Caco-2 (cell line): ENCODE data around the gene ASTN1. TPM values are rescaled to one million over a fixed set of nuclear protein-coding genes. Genes with fewer than 3 reads are reported as not detected.

ENCODE experiments used
- BruUV-seq: library from RNA; stranded (reverse); fragments of 400-500 nt; replicated peaks from 2 replicates; lab custom pipeline; 2021; lab: Mats Ljungman, UMichigan
- CTCF ChIA-PET: fragments of 300-600 bp; sonication (Branson Sonifier 250); formaldehyde crosslinking; loops from one replicate; lab custom pipeline; 2022; ENCODE audit warnings: antibody characterized with exemption; lab: Charles Lee
- POLR2A ChIA-PET: fragments of 300-600 bp; sonication (Branson Sonifier 250); formaldehyde crosslinking; loops from one replicate; lab custom pipeline; 2022; ENCODE audit warnings: antibody characterized with exemption; lab: Charles Lee
- DNase-seq, 2 experiments: peaks; one replicate each; pipeline versions ENCODE4 v3.0.0 to v3.0.0-alpha.2; 2020 to 2022
- H3K27me3 ChIP-seq: replicated peaks from 2 replicates; pipeline ENCODE4 v1.6.0; 2011; ENCODE audit warnings: low read length; ENCODE audit not compliant: control insufficient read depth, insufficient read depth
- H3K36me3 ChIP-seq: 2 replicates; pipeline ENCODE4 v1.5.1; 2011; ENCODE audit warnings: low read length; ENCODE audit not compliant: control insufficient read depth, insufficient read depth
- H3K4me1 ChIP-seq: fragments of 250-450 bp; sonication (Bioruptor Pico); 2 replicates; pipeline ENCODE4 v1.5.1; 2020; ENCODE audit warnings: mild to moderate bottlenecking
- H3K4me3 ChIP-seq: 2 replicates; pipeline ENCODE4 v1.5.1; 2011; ENCODE audit warnings: low read depth, mild to moderate bottlenecking, control low read depth, low read length
- H3K9me3 ChIP-seq: fragments of 250-450 bp; sonication (Bioruptor Pico); 2 replicates; pipeline ENCODE4 v1.5.1; 2020; ENCODE audit warnings: mild to moderate bottlenecking, moderate library complexity
- H3K27ac Mint-ChIP-seq: one replicate; pipeline ENCODE4 v1.8.0; 2022; ENCODE audit warnings: mixed read lengths; ENCODE audit not compliant: unreplicated experiment
- H3K27me3 Mint-ChIP-seq: one replicate; pipeline ENCODE4 v1.8.0; 2022; ENCODE audit warnings: mixed read lengths; ENCODE audit not compliant: insufficient read depth, unreplicated experiment
- H3K36me3 Mint-ChIP-seq: one replicate; pipeline ENCODE4 v1.8.0; 2022; ENCODE audit warnings: mild to moderate bottlenecking, mixed read lengths; ENCODE audit not compliant: insufficient read depth, unreplicated experiment
- H3K4me1 Mint-ChIP-seq: one replicate; pipeline ENCODE4 v1.8.0; 2022; ENCODE audit warnings: low read depth, mixed read lengths; ENCODE audit not compliant: unreplicated experiment
- H3K4me3 Mint-ChIP-seq: one replicate; pipeline ENCODE4 v1.8.0; 2022; ENCODE audit warnings: mild to moderate bottlenecking, moderate library complexity, mixed read lengths; ENCODE audit not compliant: unreplicated experiment
- H3K9me3 Mint-ChIP-seq: one replicate; pipeline ENCODE4 v1.8.0; 2022; ENCODE audit warnings: mixed read lengths; ENCODE audit not compliant: unreplicated experiment
- intact Hi-C: fragments of 100-400 bp; cut with micrococcal nuclease; formaldehyde crosslinking; loops from one replicate; pipeline ENCODE4 v1.10.0; 2022; ENCODE audit not compliant: unreplicated experiment
- total RNA-seq: library from RNA; stranded (reverse); gene quantifications from 2 replicates; pipeline ENCODE4 v1.2.3, GENCODE V29; 2022
- TF ChIP-seq, protein P1 (sequence below), 2 experiments: fragments of 200-600 bp in 1 of 2; IDR thresholded peaks; 1 replicate in 1 of 2; 2 replicates in 1 of 2; pipeline versions ENCODE4 v1.5.1 to v1.8.0; 2011 to 2022; ENCODE audit warnings: antibody characterized with exemption in 1 of 2, control low read depth in 1 of 2, inconsistent platforms in 1 of 2, low read depth in 1 of 2, low read length in 1 of 2, mild to moderate bottlenecking in 1 of 2, moderate library complexity in 1 of 2; ENCODE audit not compliant: insufficient read depth in 1 of 2, severe bottlenecking in 1 of 2, unreplicated experiment in 1 of 2

Gene ASTN1
- total RNA-seq, 1 experiment from 2014 or later, result not detected

DNA sequence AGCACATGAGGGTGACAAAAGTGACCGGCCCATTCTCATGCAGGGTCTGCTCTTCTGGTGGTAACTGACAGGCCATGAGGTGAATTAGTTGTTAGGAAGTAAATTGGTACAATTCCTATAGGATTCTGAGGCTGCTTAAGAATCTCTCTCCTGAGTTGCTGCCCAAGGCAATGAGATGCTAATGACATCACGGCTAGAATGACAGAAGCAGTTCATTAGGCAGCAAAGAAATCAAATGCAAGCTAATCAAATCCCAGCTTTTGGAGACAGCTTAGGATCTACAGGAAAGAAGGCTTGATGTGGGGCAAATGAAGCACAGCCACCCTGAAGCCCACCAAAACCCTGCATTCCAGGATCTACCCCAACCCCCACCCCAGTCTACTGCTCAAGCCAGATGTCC, 265.2 kb downstream of the ASTN1 start:
- TF ChIP-seq, protein P1, sequence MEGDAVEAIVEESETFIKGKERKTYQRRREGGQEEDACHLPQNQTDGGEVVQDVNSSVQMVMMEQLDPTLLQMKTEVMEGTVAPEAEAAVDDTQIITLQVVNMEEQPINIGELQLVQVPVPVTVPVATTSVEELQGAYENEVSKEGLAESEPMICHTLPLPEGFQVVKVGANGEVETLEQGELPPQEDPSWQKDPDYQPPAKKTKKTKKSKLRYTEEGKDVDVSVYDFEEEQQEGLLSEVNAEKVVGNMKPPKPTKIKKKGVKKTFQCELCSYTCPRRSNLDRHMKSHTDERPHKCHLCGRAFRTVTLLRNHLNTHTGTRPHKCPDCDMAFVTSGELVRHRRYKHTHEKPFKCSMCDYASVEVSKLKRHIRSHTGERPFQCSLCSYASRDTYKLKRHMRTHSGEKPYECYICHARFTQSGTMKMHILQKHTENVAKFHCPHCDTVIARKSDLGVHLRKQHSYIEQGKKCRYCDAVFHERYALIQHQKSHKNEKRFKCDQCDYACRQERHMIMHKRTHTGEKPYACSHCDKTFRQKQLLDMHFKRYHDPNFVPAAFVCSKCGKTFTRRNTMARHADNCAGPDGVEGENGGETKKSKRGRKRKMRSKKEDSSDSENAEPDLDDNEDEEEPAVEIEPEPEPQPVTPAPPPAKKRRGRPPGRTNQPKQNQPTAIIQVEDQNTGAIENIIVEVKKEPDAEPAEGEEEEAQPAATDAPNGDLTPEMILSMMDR (IDR thresholded peaks at IDR 0.05; ENCODE audit: insufficient read depth in 1 of 2, low read depth in 1 of 2, low read length in 1 of 2, severe bottlenecking in 1 of 2, unreplicated experiment in 1 of 2), result no peak
- intact Hi-C loops, result loop anchor here (5.0 to 10.0 kb wide), 2 partner anchors 358 to 1015 kb away; no protein-coding TSS in a partner anchor
- BruUV-seq, result no TSS peak
- H3K27me3 Mint-ChIP-seq, result peaks cover 28% of the 10 kb centered on the region
- Histone ChIP-seq H3K27me3 (no peaks in the 10 kb centered on the region; the same call in none of the 2 replicates), H3K4me1 (no peaks in the 10 kb centered on the region), H3K4me3 (no peak overlapping the region), H3K9me3 (no peaks in the 10 kb centered on the region), H3K36me3 (no peaks in the 10 kb centered on the region)
- DNase-seq, result no peak
- POLR2A ChIA-PET, result no interaction called here
- H3K4me1 Mint-ChIP-seq, result peaks cover 7% of the 10 kb centered on the region
- H3K27ac Mint-ChIP-seq, result no peak overlapping the region
- no peak overlapping the region for H3K4me3 Mint-ChIP-seq
- no peaks in the 10 kb centered on the region for H3K9me3 Mint-ChIP-seq
- CTCF ChIA-PET, result interaction anchor here (1.8 kb wide), 1 partner anchor 283 kb away, joined by 7 read pairs; no protein-coding TSS in a partner anchor
- no peaks in the 10 kb centered on the region for H3K36me3 Mint-ChIP-seq

DNA sequence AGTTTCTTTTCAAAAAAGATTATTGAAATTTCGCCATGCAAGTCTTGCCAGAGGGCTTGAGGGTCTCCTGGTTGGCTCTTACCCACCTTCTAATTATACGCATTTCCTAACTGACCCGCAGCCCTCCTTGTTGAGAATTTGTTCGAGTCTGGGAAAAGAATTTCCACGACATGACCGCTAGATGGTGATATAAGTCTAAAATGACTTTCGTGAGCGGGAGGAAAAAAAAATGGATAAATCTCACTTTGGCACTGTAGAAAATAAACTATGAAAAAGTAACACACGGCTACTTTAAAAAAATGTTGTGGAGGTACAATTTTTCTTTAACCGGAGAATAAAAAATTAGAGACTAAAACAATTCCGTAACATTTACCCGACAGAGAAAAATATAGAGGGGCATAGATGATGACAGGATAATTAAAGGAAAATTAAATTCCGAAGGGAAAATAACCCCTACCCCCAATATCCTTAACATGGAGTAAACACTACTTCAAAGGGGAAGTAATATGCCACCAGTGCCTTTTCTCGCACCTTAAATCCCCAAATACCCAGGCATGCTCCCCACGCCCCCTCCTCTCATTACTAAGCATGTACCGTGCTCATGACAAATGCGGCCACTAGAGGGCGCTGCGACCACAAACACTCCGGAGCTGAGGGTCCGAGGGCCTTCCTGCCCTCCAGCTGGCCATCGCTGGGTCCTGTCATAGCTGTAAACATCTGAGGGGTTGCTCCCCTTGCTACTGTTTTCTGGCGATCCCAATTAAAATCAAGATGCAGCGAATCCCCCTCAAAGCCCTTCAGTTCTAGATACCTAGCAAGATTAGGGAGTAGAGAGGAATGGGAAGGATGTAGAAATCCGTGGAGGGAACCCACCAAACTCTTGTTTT, 266.9 kb downstream of the ASTN1 start:
- no peaks in the 10 kb centered on the region for H3K9me3 Mint-ChIP-seq
- no TSS peak for BruUV-seq
- DNase-seq, result peak; percentile 53 to 59
- peaks cover 17% of the 10 kb centered on the region for H3K27me3 Mint-ChIP-seq
- no peak overlapping the region for H3K4me3 Mint-ChIP-seq
- Histone ChIP-seq H3K4me3 (no peak overlapping the region), H3K4me1 (no peaks in the 10 kb centered on the region), H3K27me3 (no peaks in the 10 kb centered on the region; the same call in none of the 2 replicates), H3K36me3 (no peaks in the 10 kb centered on the region), H3K9me3 (no peaks in the 10 kb centered on the region)
- POLR2A ChIA-PET, result no interaction called here
- peaks cover 7% of the 10 kb centered on the region for H3K4me1 Mint-ChIP-seq
- H3K36me3 Mint-ChIP-seq, result no peaks in the 10 kb centered on the region
- TF ChIP-seq, protein P1 (IDR thresholded peaks at IDR 0.05; ENCODE audit: insufficient read depth in 1 of 2, low read depth in 1 of 2, low read length in 1 of 2, severe bottlenecking in 1 of 2, unreplicated experiment in 1 of 2), result peak; percentile 65 to 70
- intact Hi-C loops, result loop anchor here (1.0 to 10.0 kb wide), 7 partner anchors 52 to 1049 kb away; no protein-coding TSS in a partner anchor
- CTCF ChIA-PET, result interaction anchor here (0.6 to 1.8 kb wide), 4 partner anchors 48 to 284 kb away, joined by 3 to 9 read pairs (median 5); partner anchors contain the start of gene ASTN1
- H3K27ac Mint-ChIP-seq, result no peak overlapping the region

DNA sequence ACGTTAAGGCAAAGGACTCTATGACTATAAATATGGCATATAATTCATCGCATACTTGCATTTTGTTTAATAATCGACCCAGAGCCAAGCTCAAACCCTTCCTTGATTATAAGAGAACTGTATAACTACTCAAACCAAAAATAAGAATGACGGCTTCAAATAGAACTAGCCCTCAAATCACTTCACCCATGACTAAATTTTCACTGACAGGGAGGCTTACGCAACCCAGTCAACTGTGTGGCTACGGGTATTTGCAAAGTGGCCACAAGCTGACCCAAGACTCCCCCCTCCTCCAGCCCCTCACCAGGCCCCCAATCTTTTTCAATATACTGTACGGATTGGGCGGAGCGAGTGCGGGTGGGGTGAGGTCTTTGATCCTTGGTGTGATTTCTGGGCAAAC, 268.3 kb downstream of the ASTN1 start:
- TF ChIP-seq, protein P1 (IDR thresholded peaks at IDR 0.05; ENCODE audit: insufficient read depth in 1 of 2, low read depth in 1 of 2, low read length in 1 of 2, severe bottlenecking in 1 of 2, unreplicated experiment in 1 of 2), result no peak
- no TSS peak for BruUV-seq

More for the DNA sequence above, 268.3 kb downstream of the ASTN1 start:
- Mint-ChIP-seq H3K27ac (no peak overlapping the region), H3K4me3 (no peak overlapping the region), H3K9me3 (no peaks in the 10 kb centered on the region), H3K36me3 (no peaks in the 10 kb centered on the region), H3K4me1 (peaks cover 7% of the 10 kb centered on the region), H3K27me3 (peaks cover 22% of the 10 kb centered on the region)
- Histone ChIP-seq H3K4me1 (no peaks in the 10 kb centered on the region), H3K27me3 (no peaks in the 10 kb centered on the region; the same call in none of the 2 replicates), H3K9me3 (no peaks in the 10 kb centered on the region), H3K4me3 (no peak overlapping the region), H3K36me3 (no peaks in the 10 kb centered on the region)
- no peak for DNase-seq
- ChIA-PET POLR2A (no interaction called here), CTCF (no interaction called here)
- intact Hi-C loops, result loop anchor here (2.0 to 10.0 kb wide), 3 partner anchors 361 to 1051 kb away; no protein-coding TSS in a partner anchor
